Measurements from ENCODE around the gene STYK1.

The STYK1 gene

GRCh38 chr12:10673659-10674384 is at the start of gene STYK1:
TSS of gene STYK1 (minus strand) at chr12:10674052. CDS start at chr12:10634618, 39,434 bp downstream.
- DNase-seq (ENCODE audit: low spot score), result peak; percentile 40

GRCh38 chr12:10722905-10723746 is 49.3 kb upstream of the STYK1 start, which contains the start of gene YBX3:
TSS of gene YBX3 (minus strand) at chr12:10723323. CDS start at chr12:10723111, 212 bp downstream.
- DNase-seq (ENCODE audit: low spot score), result peak; percentile 52

- peak; percentile 40 for DNase-seq (ENCODE audit: low spot score)
These were observed 48.7 kb upstream of the STYK1 start for GRCh38 chr12:10722502-10722904.

- DNase-seq (ENCODE audit: low spot score), result peak; percentile 86
These were observed 48.0 kb upstream of the STYK1 start for GRCh38 chr12:10721651-10722501.

- no peak for DNase-seq (ENCODE audit: low spot score)
These were observed 47.3 kb upstream of the STYK1 start for GRCh38 chr12:10720974-10721650.

GRCh38 chr12:10719482-10719881 is 45.6 kb upstream of the STYK1 start:
- no peak for DNase-seq (ENCODE audit: low spot score)

- DNase-seq (ENCODE audit: low spot score), result no peak
These were observed 44.5 kb upstream of the STYK1 start for GRCh38 chr12:10718279-10718821.

GRCh38 chr12:10717410-10717809 is 43.6 kb upstream of the STYK1 start:
- peak; percentile 28 for DNase-seq (ENCODE audit: low spot score)

GRCh38 chr12:10716704-10717315 is 43.0 kb upstream of the STYK1 start:
- peak; percentile 69 for DNase-seq (ENCODE audit: low spot score)

GRCh38 chr12:10716277-10716676 is 42.4 kb upstream of the STYK1 start:
- DNase-seq (ENCODE audit: low spot score), result no peak

- DNase-seq (ENCODE audit: low spot score), result no peak
These were observed 41.6 kb upstream of the STYK1 start for GRCh38 chr12:10715491-10715890.

GRCh38 chr12:10709808-10710207 is 36.0 kb upstream of the STYK1 start:
- no peak for DNase-seq (ENCODE audit: low spot score)

- DNase-seq (ENCODE audit: low spot score), result no peak
These were observed 35.0 kb upstream of the STYK1 start for GRCh38 chr12:10708862-10709261.

GRCh38 chr12:10705655-10706054 is 31.8 kb upstream of the STYK1 start:
- no peak for DNase-seq (ENCODE audit: low spot score)

GRCh38 chr12:10701843-10702242 is 28.0 kb upstream of the STYK1 start:
- no peak for DNase-seq (ENCODE audit: low spot score)

GRCh38 chr12:10701131-10701681 is 27.4 kb upstream of the STYK1 start:
- no peak for DNase-seq (ENCODE audit: low spot score)

- no peak for DNase-seq (ENCODE audit: low spot score)
These were observed 26.7 kb upstream of the STYK1 start for GRCh38 chr12:10700581-10700980.

- DNase-seq (ENCODE audit: low spot score), result no peak
These were observed 24.0 kb upstream of the STYK1 start for GRCh38 chr12:10697862-10698261.

- no peak for DNase-seq (ENCODE audit: low spot score)
These were observed 23.3 kb upstream of the STYK1 start for GRCh38 chr12:10697156-10697555.

GRCh38 chr12:10690906-10691305 is 17.1 kb upstream of the STYK1 start:
- DNase-seq (ENCODE audit: low spot score), result no peak

- no peak for DNase-seq (ENCODE audit: low spot score)
These were observed 15.3 kb upstream of the STYK1 start for GRCh38 chr12:10689146-10689545.
